ENCODE results near the gene SPRN.

Gene SPRN

DNA sequence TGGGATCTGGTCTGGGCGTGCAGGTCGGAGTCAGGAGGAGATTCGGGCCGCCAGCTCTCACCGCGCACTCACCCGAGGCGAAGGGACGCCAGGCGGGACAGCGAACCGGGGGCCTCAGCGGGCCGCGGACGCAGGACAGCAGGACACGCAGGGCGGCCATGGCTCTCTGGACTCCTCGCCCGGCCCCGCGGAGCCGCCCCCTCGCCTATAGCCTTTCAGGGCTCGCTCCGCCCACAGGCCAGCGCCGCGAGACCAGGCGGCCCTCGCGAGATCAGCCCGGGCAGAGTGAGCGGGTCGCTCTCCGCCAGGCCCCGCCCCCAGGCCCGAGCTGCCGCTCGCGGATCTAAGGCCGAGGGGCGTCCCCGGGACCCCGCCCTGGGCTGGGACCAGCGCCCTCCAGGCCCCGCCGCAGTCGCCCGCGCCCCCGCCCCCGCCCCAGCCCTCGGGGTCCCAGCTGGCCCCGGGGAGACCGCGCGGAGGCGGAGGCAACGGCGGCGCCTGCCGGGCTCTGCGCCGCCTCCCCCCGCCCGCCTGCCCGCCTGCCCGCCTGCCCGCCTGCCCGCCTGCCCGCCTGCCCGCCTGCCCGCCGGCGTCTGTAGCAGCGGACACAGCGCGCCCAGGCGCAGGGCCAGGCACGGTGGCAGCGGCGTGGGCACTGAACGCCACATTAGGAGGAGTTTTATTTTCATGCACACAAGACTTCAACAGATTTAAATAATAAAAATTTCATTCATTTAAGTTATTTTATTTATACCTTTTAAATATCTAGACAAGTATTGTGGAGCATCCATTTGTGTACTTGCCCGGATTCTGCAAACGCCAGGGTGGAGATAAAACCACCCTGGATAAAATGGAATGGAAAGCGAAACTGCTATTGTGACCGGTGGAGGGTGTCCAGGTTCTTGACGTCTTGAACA lies 51.0 kb downstream of the SPRN start, which contains the start of gene ECHS1:
Gene ECHS1 (minus strand): TSS at position 181 of the 917 bp plus-strand sequence. CDS start 21 bp downstream, at position 160.
- TF ChIP-seq CTCF (conservative IDR thresholded peaks at IDR 0.05; ENCODE audit: low read depth, low read length), result no peak
- H3K4me3 ChIP-seq (ENCODE audit: low read depth, low read length), result peak within 1 kb of the TSS; percentile 92
- peak; percentile 91 for DNase-seq (ENCODE audit: low read depth)

- H3K4me3 ChIP-seq (ENCODE audit: low read depth, low read length), result peak overlapping the region; percentile 92
- DNase-seq (ENCODE audit: low read depth), result no peak
Observed at GRCh38 chr10:133372507-133372906, 51.9 kb downstream of the SPRN start.

More at GRCh38 chr10:133372507-133372906, 51.9 kb downstream of the SPRN start:
- TF ChIP-seq CTCF (conservative IDR thresholded peaks at IDR 0.05; ENCODE audit: low read depth, low read length), result no peak
